HG03521 (cell line): ENCODE data around the gene TMEM208.

Source experiments
- ATAC-seq: cut with Tn5 transposase; IDR thresholded peaks from one replicate; pipeline ENCODE4 v1.9.1; 2021; ENCODE audit warnings: mild to moderate bottlenecking, moderate library complexity; ENCODE audit not compliant: unreplicated experiment

TMEM208 gene

DNA sequence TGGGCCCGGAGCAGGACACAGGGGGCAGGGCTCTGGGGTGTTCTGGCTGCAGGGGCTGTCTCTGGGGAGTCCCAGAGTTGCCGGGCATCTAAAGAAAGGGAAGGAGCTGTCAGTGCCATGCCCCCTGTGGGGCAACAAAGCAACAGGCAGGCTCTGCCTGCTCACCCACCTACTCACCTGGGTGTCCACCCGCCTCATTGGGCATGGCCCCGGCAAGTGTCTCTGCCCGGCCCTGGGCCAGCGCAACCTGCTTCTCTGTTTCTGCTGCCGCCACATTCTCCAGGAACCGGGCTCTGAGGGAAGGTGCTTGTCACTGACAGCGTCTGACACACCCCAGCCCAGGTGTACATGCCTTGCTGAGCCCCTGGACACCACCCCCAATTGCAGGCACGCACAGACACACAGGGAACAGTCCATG lies 7.3 kb downstream of the TMEM208 start:
- no peak for ATAC-seq

DNA sequence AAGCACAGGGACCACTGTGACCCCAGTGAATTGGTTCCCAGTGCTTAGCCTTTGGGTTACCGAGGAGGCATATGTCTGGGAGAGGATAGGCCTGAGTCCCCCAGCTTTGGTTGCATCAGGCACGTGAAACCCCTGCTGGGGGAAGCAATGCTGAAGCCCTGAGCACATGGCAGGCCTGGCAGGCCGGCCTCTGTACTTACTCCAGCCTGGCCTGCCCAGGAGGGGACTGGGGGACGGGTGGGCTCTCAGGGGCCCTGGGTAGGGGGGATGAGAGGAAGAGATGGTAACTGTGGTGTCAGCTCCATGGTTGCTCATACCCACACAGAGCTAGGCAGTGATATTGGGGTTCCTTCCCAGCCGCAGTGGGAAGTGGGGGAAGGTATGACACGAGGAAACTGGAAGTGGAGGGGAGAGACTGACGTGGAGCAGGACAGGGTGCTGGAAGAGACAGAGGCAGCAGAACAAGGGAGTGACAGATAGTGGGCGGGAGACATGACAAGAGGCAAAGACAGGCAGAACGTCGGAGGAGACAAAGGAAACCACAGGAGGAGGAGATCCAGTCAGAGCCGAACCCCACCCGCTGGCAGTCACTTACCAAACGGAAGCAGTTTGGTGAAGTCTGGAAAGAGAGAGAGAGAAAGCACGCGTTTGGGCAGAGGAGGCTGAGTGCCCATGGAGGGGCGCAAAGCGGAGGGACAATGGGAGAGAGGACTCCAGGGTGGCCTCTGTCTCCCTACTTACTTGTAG lies 9.1 kb downstream of the TMEM208 start:
- ATAC-seq = no peak

DNA sequence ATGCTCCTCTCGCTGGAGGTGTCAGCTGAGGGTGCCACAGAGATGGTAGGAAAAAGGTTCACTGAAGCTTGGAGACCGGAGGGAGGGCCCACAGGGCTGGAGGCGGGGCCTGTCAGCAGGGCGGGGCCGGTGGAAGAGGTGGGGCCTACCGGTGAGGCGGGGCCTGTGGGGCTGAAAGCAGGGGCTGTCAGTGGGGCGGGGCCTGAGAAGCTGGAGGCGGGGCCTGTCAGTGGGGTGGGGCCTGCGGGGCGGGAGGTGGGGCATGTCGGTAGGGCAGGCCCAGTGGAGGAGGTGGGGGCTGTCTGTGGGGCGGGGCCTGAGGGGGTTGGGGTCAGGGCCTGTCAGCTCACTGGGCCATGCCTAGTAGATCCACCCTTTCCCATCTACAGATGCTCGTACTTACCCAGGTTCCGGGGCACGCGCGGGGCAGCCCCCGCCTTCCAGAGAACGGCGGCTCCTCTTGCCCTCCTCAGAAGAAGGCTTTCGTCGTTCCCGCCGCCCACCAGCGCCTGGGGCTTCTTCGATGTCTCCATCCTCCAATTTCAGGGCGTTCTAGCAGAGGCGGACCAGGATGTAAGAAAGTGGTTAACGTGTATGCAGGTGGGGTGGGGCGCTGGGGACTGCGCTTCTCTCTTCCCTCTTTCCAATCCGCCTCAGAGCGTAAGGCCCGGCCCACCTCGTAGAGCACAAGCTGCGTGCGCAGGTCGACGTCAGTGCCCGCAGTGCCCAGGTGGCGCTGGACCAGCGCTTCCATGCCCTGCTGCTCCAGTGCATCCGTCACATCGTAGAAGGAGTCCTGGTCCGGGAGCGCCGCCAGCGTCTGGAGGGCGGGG lies 9.8 kb downstream of the TMEM208 start:
- no peak for ATAC-seq

DNA sequence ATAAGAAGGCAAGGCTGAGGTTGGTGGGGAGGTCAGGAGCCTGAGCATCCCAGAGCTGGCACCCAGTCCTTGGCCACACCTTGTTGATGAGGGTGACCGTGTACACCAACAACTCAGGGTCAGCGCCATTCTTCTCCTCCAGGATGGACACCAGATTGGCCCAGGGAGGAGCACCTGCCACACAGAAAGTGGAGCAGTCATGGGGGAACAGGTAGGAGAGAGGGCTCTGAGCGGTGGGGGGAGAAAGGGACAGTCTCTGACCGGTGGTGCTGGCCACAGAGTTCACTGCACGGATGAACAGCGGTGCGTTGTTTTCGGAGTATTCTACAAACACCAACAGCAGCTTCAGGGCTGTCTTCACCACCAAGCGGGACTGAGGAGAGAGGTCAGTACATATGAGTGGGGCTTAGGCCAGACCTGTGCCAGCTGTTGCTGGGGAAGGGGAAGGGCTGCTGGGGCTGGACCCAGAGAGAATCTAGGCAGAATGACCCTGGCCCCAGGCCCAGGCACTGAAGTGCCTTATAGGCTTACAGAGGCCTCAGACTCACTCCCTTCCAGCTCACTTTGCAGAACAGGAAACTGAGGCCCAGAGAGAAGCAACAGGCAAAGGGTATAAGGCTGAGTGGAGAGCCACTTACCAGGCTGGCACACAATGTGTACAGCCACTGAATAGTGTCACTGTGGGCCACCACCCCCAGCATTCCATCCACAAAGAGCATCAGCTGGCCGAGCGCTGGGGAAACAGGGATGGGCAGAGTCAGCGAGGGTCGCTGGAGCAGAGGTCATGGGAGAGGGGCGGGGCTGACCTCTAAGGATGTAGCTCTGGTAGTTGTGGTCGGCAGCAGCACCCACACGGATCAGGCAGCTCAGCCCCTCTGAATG lies 10.7 kb downstream of the TMEM208 start:
- no peak for ATAC-seq

DNA sequence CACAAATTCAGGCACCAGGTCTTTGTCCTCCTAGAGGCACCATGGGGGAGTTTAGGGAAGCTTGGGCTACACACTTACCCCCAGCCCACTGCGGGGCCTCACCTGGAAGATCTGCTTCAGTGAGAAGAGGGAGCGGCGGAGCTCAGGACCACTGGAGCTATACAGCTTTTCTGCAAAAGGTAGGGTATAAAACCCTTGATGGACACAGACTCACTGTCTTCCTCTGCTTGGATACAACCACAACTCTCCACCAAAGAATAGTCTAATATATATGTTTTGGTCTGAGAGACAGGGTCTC lies 11.3 kb downstream of the TMEM208 start:
- no peak for ATAC-seq

DNA sequence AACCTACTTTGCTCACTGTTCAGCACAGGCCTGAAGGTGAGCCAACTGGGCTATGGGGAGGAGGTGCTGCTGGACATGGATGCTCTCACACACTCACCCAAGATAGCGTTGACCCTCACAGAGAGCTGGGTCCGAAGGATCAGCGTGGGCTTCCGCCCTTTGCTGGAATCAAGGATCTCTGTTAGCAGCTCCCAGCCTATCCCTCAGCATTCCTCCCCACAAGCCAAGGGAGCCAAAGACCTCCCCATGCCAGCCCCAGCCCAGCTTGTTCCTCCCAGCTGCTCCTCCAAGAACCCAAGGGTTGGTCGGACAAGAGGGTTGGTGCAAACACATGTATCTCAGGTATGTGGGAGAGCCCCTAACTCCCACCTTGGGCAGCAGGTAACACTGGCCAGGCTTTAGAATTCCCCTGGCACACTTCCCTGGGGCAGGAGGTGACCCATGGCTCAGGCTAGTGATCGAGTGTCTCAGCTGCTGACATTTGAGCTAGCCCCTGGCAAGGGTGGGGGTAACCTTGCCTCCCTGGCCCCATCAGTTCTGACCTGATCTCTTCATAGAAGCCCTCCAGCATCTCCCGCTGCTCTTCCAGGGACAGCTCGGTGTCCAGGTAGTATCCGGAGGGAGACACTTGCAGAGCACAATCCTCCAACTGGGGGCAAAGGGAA lies 12.0 kb downstream of the TMEM208 start:
- no peak for ATAC-seq

DNA sequence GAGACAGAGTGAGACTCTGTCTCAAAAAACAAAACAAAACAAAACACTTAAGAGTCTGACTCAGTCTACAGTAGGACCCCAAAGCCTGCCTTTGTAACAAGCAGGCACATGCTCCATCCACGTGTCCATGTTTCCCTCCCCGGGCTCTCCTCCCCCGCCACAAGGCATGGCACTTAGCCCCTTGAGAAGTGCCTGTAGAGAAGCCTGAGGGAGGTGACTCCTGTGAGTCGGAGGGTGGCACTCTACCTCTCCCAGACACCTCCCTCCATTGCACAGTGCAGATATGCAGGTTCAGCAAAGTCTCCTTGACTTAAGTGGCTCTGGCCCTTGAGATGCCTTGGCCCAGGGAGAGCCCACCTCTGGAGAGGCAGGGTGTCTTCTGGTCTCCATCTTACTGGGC lies 13.6 kb downstream of the TMEM208 start:
- ATAC-seq = no peak

DNA sequence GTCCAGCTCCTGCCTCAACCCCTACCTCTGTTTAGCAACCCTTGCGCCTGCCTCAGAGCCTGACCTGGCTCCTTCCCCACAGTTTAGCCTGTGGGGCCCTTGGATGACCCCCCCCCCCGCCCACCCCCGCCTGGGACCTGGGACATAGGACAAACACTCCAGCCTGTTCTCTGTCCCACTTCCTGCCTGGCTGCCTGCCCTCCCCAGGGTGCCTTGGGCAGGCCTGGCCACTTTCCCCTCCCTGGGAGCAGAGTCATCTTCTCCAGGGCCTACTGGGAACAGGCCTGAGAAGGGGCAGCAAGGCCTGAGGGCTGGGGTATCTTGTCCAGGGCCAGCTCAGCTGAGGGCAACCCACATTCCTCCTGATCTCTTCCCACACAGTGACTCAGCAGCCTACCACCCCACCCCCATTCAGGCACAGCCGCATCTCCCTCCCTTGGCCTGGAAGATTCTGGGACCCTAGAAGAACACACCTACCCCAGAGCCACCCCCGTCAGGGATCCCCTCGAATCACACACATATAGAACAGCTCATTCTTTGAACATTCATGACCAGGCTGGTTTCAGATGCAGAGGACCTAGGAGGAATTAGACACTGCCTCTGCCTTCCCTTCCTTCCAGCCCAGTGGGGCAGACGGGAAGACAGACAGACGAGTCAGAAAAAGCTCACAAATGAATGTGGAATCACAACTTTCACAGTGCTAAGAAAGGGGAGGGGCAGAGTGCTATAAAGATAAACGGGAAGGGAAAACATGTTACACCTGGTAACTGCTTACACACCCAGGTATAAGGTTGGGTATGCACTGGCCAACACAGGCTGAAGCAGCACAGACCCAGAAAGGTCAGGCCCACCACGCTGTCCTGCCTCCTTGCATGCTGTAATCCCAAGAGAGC lies 14.3 kb downstream of the TMEM208 start:
- no peak for ATAC-seq

DNA sequence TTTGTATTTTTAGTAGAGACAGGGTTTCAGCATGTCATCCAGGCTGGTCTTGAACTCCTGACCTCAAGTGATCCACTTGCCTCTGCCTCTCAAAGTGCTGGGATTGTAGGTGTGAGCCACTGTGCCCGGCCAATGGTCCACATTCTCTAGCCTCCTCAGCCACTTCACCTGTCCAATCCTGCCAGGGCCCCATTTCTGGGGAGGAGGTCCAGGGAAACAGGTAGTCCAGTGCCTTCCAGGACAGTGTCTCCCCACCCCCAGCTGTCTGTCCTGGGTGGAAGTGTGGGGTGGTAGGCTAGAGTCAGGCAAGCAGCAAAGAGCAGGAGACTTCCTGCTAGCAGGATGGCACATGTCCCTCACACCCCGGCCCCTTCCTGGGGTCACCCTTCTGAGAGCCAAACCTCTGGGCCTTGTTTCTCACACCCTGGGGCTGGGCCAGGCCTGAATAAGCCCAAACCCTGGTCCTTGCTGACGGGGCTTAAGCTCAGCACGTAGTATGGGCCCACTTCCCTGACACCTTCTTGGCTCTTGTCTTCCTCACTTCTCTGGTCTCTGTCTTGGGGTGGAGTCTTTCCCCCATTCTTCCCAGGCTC lies 15.3 kb downstream of the TMEM208 start:
- no peak for ATAC-seq

DNA sequence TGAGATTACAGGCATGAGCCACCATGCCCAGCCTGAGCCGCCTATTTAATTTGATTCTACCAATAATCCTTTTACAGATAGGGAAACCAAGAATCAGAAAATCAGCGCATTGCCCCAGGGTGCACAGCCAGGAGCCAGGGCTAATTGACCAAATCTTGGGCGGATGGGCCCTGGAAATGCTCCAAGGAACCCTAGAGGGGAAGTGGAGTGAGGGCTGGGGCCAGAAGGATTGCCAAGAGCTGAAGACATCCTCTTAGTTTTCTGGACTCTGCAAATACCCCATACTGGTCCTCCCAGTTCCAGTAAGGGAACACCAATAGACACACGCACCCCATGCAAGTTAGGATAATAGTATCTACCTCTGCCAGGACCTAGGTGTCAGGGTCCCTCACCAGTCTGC lies 16.6 kb downstream of the TMEM208 start:
- ATAC-seq = no peak

DNA sequence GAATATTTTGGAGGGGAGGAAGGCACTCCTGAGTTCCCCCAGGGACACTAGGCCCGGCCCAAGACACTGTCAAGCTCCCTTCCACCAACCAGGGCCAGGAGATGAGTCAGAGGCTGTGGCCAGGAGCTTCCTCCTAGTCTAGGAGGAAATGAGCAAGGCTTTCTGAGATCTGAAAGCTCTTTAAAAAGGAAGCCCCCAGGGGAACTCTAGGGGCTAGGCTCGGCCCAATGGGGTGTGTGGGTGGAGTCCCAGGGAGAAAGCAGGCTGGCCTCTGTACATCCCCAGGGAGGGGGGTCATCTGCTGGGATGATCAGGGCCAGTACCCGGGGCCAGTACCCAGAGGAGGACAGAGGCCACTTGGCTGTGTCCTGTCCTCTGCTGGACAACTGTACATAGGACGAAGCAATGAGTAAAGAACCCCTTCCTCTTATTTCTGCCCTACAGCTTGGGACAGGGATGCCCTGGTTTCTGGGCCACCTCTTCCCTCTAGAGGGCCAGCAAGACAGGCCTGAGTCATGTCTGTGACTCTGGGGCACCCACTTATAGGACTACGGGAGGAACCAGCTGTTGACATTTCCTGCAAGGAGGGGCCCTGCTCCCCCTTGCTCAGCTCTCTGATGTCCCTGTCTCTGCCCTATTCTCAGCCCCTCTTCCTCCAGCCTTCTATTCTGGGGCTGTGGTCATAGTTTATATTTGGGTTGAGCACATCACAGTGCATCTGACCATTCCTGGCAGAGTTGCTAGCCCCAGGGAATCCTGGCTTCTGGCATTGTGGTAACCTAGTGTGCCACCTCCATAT lies 17.7 kb downstream of the TMEM208 start:
- peak; percentile 36 for ATAC-seq

DNA sequence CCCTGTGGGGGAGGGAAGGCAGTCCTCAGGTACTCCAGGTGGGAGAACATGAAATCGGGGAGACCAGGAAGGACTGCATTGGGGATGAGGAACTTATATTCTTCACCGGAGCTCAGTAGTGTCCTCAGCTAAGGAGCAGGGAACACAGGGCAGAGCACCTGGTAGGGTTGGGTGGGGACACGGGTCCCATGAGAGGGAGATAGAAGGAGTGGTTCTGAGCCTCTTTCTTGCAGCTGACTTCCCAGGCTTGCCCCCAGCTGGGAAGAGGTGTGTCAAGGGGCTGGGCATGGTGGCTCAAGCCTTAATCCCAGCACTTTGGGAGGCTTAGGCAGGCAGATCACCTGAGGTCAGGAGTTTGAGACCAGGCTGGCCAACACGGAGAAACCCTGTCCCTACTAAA lies 18.3 kb downstream of the TMEM208 start:
- no peak for ATAC-seq

DNA sequence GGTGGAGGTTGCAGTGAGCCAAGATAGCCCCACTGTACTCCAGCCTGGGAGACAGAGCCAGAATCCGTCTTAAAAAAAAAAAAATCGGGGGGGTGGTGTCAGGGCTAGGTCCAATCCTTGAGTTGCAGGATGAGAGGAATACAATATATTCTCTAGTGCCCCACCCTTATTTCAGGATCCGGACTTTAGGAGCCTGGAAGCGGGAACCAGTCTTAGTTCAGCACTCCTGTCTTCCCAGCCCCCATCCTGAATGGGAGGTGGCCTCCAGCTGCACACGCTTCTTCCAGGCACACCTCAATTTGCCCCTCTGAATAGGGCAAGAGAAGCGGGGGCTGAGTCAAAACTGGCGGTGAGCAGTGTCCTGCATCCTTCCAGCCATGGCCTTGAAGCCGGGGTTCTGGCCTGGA lies 18.7 kb downstream of the TMEM208 start:
- ATAC-seq = no peak

DNA sequence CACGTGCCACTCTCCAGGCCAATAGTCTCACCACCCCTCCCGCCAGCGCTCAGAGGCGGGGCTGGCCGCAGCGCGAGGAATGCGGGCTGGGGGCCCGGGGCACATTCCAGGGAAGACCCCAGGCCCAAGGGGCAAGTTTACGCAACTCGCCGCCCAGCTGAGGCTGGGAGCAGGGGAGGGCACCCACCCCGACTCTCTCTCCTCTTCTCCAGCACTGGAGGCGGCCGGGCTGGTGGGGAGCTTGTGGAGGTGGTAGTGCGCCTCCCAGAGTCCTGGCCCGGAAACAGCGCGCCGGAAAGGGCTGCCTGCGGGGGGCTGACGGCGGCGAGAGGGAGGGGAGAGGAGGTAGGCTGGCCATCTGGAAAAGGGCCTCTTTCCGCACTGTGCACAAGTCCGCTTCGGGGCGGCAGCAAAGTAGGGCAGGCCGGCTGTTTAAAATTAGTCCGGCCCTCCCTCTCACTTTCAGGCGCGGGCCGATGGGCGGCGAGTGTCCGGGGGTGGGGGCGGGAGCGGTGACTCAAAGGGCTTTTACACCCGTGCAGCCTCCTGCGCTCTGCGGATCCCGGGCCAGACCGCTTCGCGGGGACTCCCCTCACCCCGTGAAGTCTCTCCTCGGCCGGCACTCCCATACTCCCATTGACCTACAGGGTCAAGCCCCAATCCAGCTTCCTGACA lies 19.3 kb downstream of the TMEM208 start:
- ATAC-seq = no peak

DNA sequence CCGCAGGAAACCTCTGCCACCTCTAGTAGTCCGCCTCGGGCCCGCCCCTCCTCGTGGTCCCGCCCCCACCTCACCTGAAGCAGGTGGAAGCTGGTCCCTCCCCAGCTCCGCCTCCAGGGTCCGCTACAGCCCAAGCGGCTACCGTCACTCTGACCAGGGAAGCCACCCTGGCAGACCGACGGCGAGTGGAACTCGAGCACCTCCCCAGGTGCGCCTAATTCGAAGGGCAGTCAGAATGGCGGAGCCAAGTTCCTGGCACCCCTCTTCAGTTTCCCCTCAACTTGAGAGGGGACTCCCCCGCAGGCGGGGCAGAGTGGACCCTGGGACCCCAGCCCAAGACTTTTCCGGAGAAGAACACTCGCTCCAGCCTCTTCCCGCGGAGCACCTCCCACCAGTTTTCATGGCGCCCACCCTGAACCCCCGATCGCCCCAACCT lies 19.8 kb downstream of the TMEM208 start:
- ATAC-seq = no peak

DNA sequence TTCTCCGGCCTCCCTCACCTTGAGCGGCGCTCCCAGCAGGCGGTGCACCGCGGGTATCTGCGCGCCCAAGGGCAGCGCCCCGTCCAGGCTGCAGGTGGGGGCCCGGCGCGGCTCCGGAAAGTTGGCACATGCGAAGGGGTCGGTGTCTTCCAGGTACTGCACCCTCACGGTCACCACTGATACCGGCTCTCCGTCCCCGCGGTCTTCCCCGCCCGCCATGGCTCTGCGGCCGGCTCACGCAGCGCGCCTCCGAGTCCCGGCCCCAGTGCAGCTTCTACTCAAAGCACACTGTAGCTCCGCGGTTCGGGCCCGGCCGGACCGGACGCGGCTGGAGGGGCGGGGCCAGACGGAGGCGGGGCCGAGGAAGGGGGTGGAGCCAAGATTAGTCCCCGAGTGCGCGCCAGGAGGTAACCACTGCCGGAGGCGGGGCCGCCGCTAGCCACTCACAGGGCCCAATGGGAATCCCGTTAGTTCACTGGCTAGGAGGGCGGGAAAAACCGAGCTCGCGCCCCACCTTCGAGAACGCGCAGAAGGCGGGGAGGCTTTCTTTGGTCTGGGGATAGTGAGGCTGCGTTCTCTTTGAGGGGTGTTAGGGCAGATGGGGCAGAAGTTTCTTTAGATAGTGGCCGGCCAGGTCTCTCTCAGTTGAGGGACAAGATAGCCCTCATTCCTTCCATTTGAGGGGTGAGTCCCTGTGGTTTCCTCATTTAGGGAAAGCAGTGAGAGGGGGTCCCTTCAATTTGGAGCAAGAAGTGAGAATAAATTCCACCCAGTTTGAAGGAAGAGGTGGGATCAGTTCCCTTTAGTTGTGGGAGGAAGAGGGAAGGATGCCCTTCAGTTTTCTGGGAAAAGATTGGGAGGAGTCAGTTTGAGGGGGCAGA lies 20.5 kb downstream of the TMEM208 start, which contains the start of gene FHOD1:
TSS of gene FHOD1 (minus strand) at position 290 of the 881 bp plus-strand sequence. CDS start at position 219, 71 bp downstream.
- ATAC-seq = peak; percentile 55

DNA sequence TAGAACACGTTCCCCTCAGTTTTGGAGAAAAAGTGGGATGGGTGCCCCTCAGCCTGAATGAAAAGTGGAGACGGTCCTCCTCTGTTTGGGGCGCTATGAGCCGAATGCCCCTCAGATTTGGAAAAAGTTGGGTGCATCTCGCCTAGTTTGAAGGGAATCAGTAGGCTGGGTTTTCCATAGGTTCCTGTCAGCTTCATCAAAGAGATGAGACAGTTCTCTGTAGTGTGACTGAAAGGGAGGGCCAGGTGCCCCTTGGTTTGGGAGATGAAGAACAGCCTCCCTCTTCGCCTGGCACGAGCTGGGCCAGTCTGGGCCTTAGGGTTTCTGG lies 21.1 kb downstream of the TMEM208 start:
- ATAC-seq = no peak
